Vagina (tissue), 2 donors: ENCODE measurements around the gene PSMD14. TPM values are rescaled to one million over a fixed set of nuclear protein-coding genes. Genes with fewer than 3 reads are reported as not detected.

Experiments
- DNase-seq, 2 donors: peaks; one replicate each; pipeline ENCODE4 v3.0.0-alpha.2; 2017; ENCODE audit errors: extremely low spot score in 2 of 2
- H3K27ac ChIP-seq: fragments of 200-600 bp; sonication (generic); one replicate; pipeline ENCODE4 v1.5.1; 2019
- H3K27me3 ChIP-seq: fragments of 200-600 bp; sonication (generic); one replicate; pipeline ENCODE4 v1.5.1; 2019
- H3K36me3 ChIP-seq, 2 donors: fragments of 200-600 bp; sonication (generic); one replicate each; pipeline ENCODE4 v1.5.1; 2017 to 2019
- H3K4me1 ChIP-seq: fragments of 200-600 bp; sonication (generic); one replicate; pipeline ENCODE4 v1.5.1; 2019
- H3K4me3 ChIP-seq, 2 donors: fragments of 200-600 bp; sonication (generic); 1 replicate in 1 of 2; 2 replicates in 1 of 2; pipeline ENCODE4 v1.5.1; 2016 to 2019
- H3K9me3 ChIP-seq: fragments of 200-600 bp; sonication (generic); one replicate; pipeline ENCODE4 v1.5.1; 2019
- CTCF ChIP-seq, 3 experiments: fragments of 450-650 bp in 2 of 3; fragments of 200-600 bp in 1 of 3; sonication (generic) in 1 of 3; IDR thresholded peaks; one replicate each; pipeline ENCODE4 v1.5.1; 2017 to 2019; ENCODE audit warnings: antibody characterized with exemption in 3 of 3, mild to moderate bottlenecking in 2 of 3, moderate library complexity in 2 of 3
- POLR2A ChIP-seq, 2 donors: fragments of 450-650 bp; IDR thresholded peaks; one replicate each; pipeline ENCODE4 v1.6.1; 2017; ENCODE audit warnings: antibody characterized with exemption in 2 of 2, mild to moderate bottlenecking in 2 of 2, moderate library complexity in 2 of 2
- POLR2AphosphoS5 ChIP-seq, 2 donors: sonication (generic); formaldehyde crosslinking; IDR thresholded peaks; one replicate each; pipeline ENCODE4 v1.9.0; 2017; ENCODE audit warnings: antibody characterized with exemption in 2 of 2, mild to moderate bottlenecking in 2 of 2, low read depth in 1 of 2; ENCODE audit not compliant: insufficient read depth in 1 of 2
- intact Hi-C: fragments of 100-400 bp; cut with DNase I; formaldehyde crosslinking; loops from one replicate; pipeline ENCODE4 v1.15.1; 2023
- total RNA-seq: library from RNA; depleted of rRNA; stranded (reverse); fragments of >200 nt; gene quantifications from one replicate; pipeline ENCODE4 v1.2.3, GENCODE V29; 2016

The PSMD14 gene
- total RNA-seq, 1 donor from 2014 or later = 34.4 TPM

GRCh38 chr2:161416708-161417437, 108.6 kb downstream of the PSMD14 start:
- no peak for DNase-seq
- Histone ChIP-seq H3K4me3 (peak overlapping the region in 1 of 2 donors; percentile 4), H3K27ac (no peak overlapping the region), H3K27me3 (peaks cover 7% of the 10 kb centered on the region), H3K36me3 (no peaks in the 10 kb centered on the region), H3K9me3 (no peaks in the 10 kb centered on the region), H3K4me1 (peaks cover 46% of the 10 kb centered on the region)
- TF ChIP-seq CTCF (IDR thresholded peaks at IDR 0.05) (no peak), POLR2A (IDR thresholded peaks at IDR 0.05) (no peak), POLR2AphosphoS5 (IDR thresholded peaks at IDR 0.05; ENCODE audit: insufficient read depth in 1 of 2, low read depth in 1 of 2) (no peak)
- intact Hi-C loops = no loop called here

- Histone ChIP-seq H3K27me3 (peaks cover 13% of the 10 kb centered on the region), H3K27ac (no peak overlapping the region), H3K4me3 (no peak overlapping the region), H3K36me3 (no peaks in the 10 kb centered on the region), H3K4me1 (peaks cover 46% of the 10 kb centered on the region), H3K9me3 (no peaks in the 10 kb centered on the region)
- no peak for TF ChIP-seq POLR2A (IDR thresholded peaks at IDR 0.05)
- intact Hi-C loops = no loop called here
- no peak for DNase-seq
Measured at GRCh38 chr2:161417438-161418274, 109.4 kb downstream of the PSMD14 start.

- Histone ChIP-seq H3K9me3 (no peaks in the 10 kb centered on the region), H3K27me3 (peaks cover 17% of the 10 kb centered on the region), H3K4me1 (peaks cover 46% of the 10 kb centered on the region), H3K4me3 (peak overlapping the region in 1 of 2 donors; percentile 0), H3K36me3 (no peaks in the 10 kb centered on the region), H3K27ac (no peak overlapping the region)
- no peak for DNase-seq
- TF ChIP-seq POLR2AphosphoS5 (IDR thresholded peaks at IDR 0.05; ENCODE audit: insufficient read depth in 1 of 2, low read depth in 1 of 2) = no peak
- TF ChIP-seq POLR2A (IDR thresholded peaks at IDR 0.05) = no peak
- TF ChIP-seq CTCF (IDR thresholded peaks at IDR 0.05) = no peak
- intact Hi-C loops = no loop called here
Measured at GRCh38 chr2:161418275-161418714, 110.1 kb downstream of the PSMD14 start.

- Histone ChIP-seq H3K4me3 (peak overlapping the region in 1 of 2 donors; percentile 0), H3K9me3 (no peaks in the 10 kb centered on the region), H3K27ac (no peak overlapping the region), H3K36me3 (no peaks in the 10 kb centered on the region), H3K27me3 (peaks cover 21% of the 10 kb centered on the region), H3K4me1 (peaks cover 47% of the 10 kb centered on the region)
- intact Hi-C loops = no loop called here
- TF ChIP-seq POLR2AphosphoS5 (IDR thresholded peaks at IDR 0.05; ENCODE audit: insufficient read depth in 1 of 2, low read depth in 1 of 2) (no peak), CTCF (IDR thresholded peaks at IDR 0.05) (no peak), POLR2A (IDR thresholded peaks at IDR 0.05) (no peak)
- no peak for DNase-seq
Measured at GRCh38 chr2:161418715-161419637, 110.8 kb downstream of the PSMD14 start.

GRCh38 chr2:161419638-161420190, 111.5 kb downstream of the PSMD14 start:
- Histone ChIP-seq H3K4me3 (no peak overlapping the region), H3K4me1 (peaks cover 43% of the 10 kb centered on the region), H3K27me3 (peaks cover 21% of the 10 kb centered on the region), H3K27ac (no peak overlapping the region), H3K36me3 (no peaks in the 10 kb centered on the region), H3K9me3 (no peaks in the 10 kb centered on the region)
- intact Hi-C loops = no loop called here
- no peak for DNase-seq
- TF ChIP-seq POLR2A (IDR thresholded peaks at IDR 0.05) (no peak), POLR2AphosphoS5 (IDR thresholded peaks at IDR 0.05; ENCODE audit: insufficient read depth in 1 of 2, low read depth in 1 of 2) (no peak), CTCF (IDR thresholded peaks at IDR 0.05) (no peak)
